ENCODE data around the gene LPP. TPM values are rescaled to one million over a fixed set of nuclear protein-coding genes. Genes with fewer than 3 reads are reported as not detected.

The LPP gene
- total RNA-seq, 1 donor from 2014 or later = 23.1 TPM

- Mint-ChIP-seq H3K4me1 (ENCODE audit: low read depth, unreplicated experiment) (no peaks in the 10 kb centered on the region), H3K4me3 (ENCODE audit: unreplicated experiment) (no peak overlapping the region), H3K36me3 (ENCODE audit: unreplicated experiment) (no peaks in the 10 kb centered on the region), H3K27me3 (ENCODE audit: unreplicated experiment) (no peaks in the 10 kb centered on the region), H3K9me3 (ENCODE audit: unreplicated experiment) (no peaks in the 10 kb centered on the region), H3K27ac (ENCODE audit: unreplicated experiment) (no peak overlapping the region)
- no peak for DNase-seq
- no peak for TF ChIP-seq CTCF (IDR thresholded peaks at IDR 0.05; ENCODE audit: partially characterized antibody, unreplicated experiment)
Measured at GRCh38 chr3:188341501-188341900, 187.5 kb downstream of the LPP start.

GRCh38 chr3:188342991-188343732 lies 189.2 kb downstream of the LPP start:
- Mint-ChIP-seq H3K36me3 (ENCODE audit: unreplicated experiment) (no peaks in the 10 kb centered on the region), H3K27ac (ENCODE audit: unreplicated experiment) (no peak overlapping the region), H3K27me3 (ENCODE audit: unreplicated experiment) (no peaks in the 10 kb centered on the region), H3K4me3 (ENCODE audit: unreplicated experiment) (no peak overlapping the region), H3K9me3 (ENCODE audit: unreplicated experiment) (no peaks in the 10 kb centered on the region), H3K4me1 (ENCODE audit: low read depth, unreplicated experiment) (no peaks in the 10 kb centered on the region)
- TF ChIP-seq CTCF (IDR thresholded peaks at IDR 0.05; ENCODE audit: partially characterized antibody, unreplicated experiment) = no peak
- no peak for DNase-seq

GRCh38 chr3:188343894-188344293 lies 189.9 kb downstream of the LPP start:
- no peaks in the 10 kb centered on the region for H3K27me3 Mint-ChIP-seq (ENCODE audit: unreplicated experiment)
- no peak for TF ChIP-seq CTCF (IDR thresholded peaks at IDR 0.05; ENCODE audit: partially characterized antibody, unreplicated experiment)
- no peak overlapping the region for H3K4me3 Mint-ChIP-seq (ENCODE audit: unreplicated experiment)
- no peak overlapping the region for H3K27ac Mint-ChIP-seq (ENCODE audit: unreplicated experiment)
- H3K36me3 Mint-ChIP-seq (ENCODE audit: unreplicated experiment) = no peaks in the 10 kb centered on the region
- no peaks in the 10 kb centered on the region for H3K9me3 Mint-ChIP-seq (ENCODE audit: unreplicated experiment)
- no peaks in the 10 kb centered on the region for H3K4me1 Mint-ChIP-seq (ENCODE audit: low read depth, unreplicated experiment)
- DNase-seq = no peak

- H3K4me1 Mint-ChIP-seq (ENCODE audit: low read depth, unreplicated experiment) = no peaks in the 10 kb centered on the region
- H3K27me3 Mint-ChIP-seq (ENCODE audit: unreplicated experiment) = no peaks in the 10 kb centered on the region
- H3K27ac Mint-ChIP-seq (ENCODE audit: unreplicated experiment) = no peak overlapping the region
- TF ChIP-seq CTCF (IDR thresholded peaks at IDR 0.05; ENCODE audit: partially characterized antibody, unreplicated experiment) = no peak
- no peak for DNase-seq
- no peak overlapping the region for H3K4me3 Mint-ChIP-seq (ENCODE audit: unreplicated experiment)
- H3K36me3 Mint-ChIP-seq (ENCODE audit: unreplicated experiment) = no peaks in the 10 kb centered on the region
- no peaks in the 10 kb centered on the region for H3K9me3 Mint-ChIP-seq (ENCODE audit: unreplicated experiment)
Measured at GRCh38 chr3:188345223-188345622, 191.3 kb downstream of the LPP start.

GRCh38 chr3:188348435-188349244 lies 194.7 kb downstream of the LPP start:
- no peak for TF ChIP-seq CTCF (IDR thresholded peaks at IDR 0.05; ENCODE audit: partially characterized antibody, unreplicated experiment)
- Mint-ChIP-seq H3K4me3 (ENCODE audit: unreplicated experiment) (no peak overlapping the region), H3K27ac (ENCODE audit: unreplicated experiment) (no peak overlapping the region), H3K4me1 (ENCODE audit: low read depth, unreplicated experiment) (no peaks in the 10 kb centered on the region), H3K9me3 (ENCODE audit: unreplicated experiment) (no peaks in the 10 kb centered on the region), H3K27me3 (ENCODE audit: unreplicated experiment) (no peaks in the 10 kb centered on the region), H3K36me3 (ENCODE audit: unreplicated experiment) (no peaks in the 10 kb centered on the region)
- DNase-seq = no peak

All from glutamatergic neuron (in vitro differentiated cells).